Measurements from ENCODE around the gene ANO1. TPM values are rescaled to one million over a fixed set of nuclear protein-coding genes. Genes with fewer than 3 reads are reported as not detected.
"Not testable (repeated sequence)": the region's sequence is repeated elsewhere in the genome, so short reads cannot be mapped to it uniquely, and the experiment has no call there.

The ANO1 gene
- total and polyA plus RNA-seq, 2 of the 8 experiments (the other 6 are each of a cell fraction or from before 2014, with no cell fraction given) = 4.7 to 5.0 TPM

DNA sequence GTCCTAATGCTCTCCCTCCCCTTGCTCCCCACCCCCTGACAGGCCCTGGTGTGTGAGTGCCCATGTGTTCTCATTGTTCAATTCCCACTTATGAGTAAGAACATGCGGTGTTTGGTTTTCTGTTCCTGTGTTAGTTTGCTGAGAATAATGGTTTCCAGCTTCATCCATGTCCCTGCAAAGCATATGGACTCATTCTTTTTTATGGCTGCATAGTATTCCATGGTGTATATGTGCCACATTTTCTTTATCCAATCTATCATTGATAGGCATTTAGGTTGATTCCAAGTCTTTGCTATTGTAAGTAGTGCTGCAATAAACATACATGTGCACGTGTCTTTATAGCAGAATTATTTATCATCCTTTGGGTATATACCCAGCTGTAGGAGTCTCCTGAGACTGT is 42.5 kb upstream of the ANO1 start:
- H3K27ac ChIP-seq (ENCODE audit: low read depth, low read length); H3K14ac ChIP-seq (ENCODE audit: insufficient read length); H3K9ac ChIP-seq (replicated peaks in 1 of 4; ENCODE audit: extremely low read depth in 1 of 4, low read depth in 3 of 4, low read length in 3 of 4); H2BK20ac ChIP-seq (ENCODE audit: low read length); H3K56ac ChIP-seq (replicated peaks; ENCODE audit: insufficient read length, low read depth, low read length); H3K4me3 ChIP-seq (ENCODE audit: extremely low read depth in 1 of 4, insufficient read depth in 2 of 4, low read depth in 3 of 4, low read length in 4 of 4); H4K91ac ChIP-seq (replicated peaks; ENCODE audit: insufficient read length, low read length); H3K18ac ChIP-seq (ENCODE audit: extremely low read depth, low read length); H4K5ac ChIP-seq (ENCODE audit: insufficient read length, low read depth, low read length); H3K27me3 ChIP-seq (replicated peaks in 1 of 4; ENCODE audit: control insufficient read depth in 3 of 4, extremely low read depth in 1 of 4, insufficient read depth in 3 of 4, low read length in 3 of 4); H2BK120ac ChIP-seq (replicated peaks; ENCODE audit: low read depth, low read length); H3K4me2 ChIP-seq (ENCODE audit: insufficient read depth in 1 of 2, low read depth in 2 of 2, low read length in 2 of 2); H3K4me1 ChIP-seq (replicated peaks in 1 of 4; ENCODE audit: control insufficient read depth in 3 of 4, insufficient read depth in 4 of 4, low read length in 3 of 4); H2BK5ac ChIP-seq (ENCODE audit: low read depth, low read length); H4K8ac ChIP-seq (ENCODE audit: extremely low read depth, insufficient read depth, low read length); H3K79me1 ChIP-seq (ENCODE audit: low read depth, low read length); DNase-seq (ENCODE audit: low read depth in 1 of 2, low spot score in 2 of 2); H2AK5ac ChIP-seq (ENCODE audit: low read depth, low read length); H3K23ac ChIP-seq (ENCODE audit: insufficient read length); H3K79me2 ChIP-seq (ENCODE audit: control insufficient read depth in 1 of 2, insufficient read depth in 2 of 2, low read length in 2 of 2); H3K4ac ChIP-seq (replicated peaks; ENCODE audit: insufficient read length, low read depth, low read length); H3K23me2 ChIP-seq (ENCODE audit: low read depth, low read length); H2AFZ ChIP-seq (ENCODE audit: low read length); H4K20me1 ChIP-seq (replicated peaks in 1 of 2; ENCODE audit: control insufficient read depth in 1 of 2, insufficient read depth in 2 of 2, low read length in 2 of 2); FAIRE-seq; H2BK12ac ChIP-seq (ENCODE audit: low read depth, low read length); H3K36me3 ChIP-seq (ENCODE audit: control insufficient read depth in 2 of 4, insufficient read depth in 4 of 4, low read length in 3 of 4); H2BK15ac ChIP-seq (ENCODE audit: low read length); POLR2A ChIA-PET (ENCODE audit: partially characterized antibody): not testable (repeated sequence)
- peaks cover 8 to 14% of the 10 kb centered on the region in 2 experiments for H3K9me3 ChIP-seq (ENCODE audit: insufficient read depth in 2 of 2, low read depth in 1 of 2, low read length in 1 of 2)
- CTCF ChIA-PET (ENCODE audit: partially characterized antibody) = interaction anchor here (0.9 to 2.3 kb wide), 4 partner anchors 14 to 139 kb away, joined by 3 to 8 read pairs (median 5); no protein-coding TSS in a partner anchor
- WGBS, 2 experiments (ENCODE audit: extremely low coverage in 1 of 2, insufficient coverage in 1 of 2, insufficient read length in 1 of 2, insufficient replicate concordance in 2 of 2, low coverage in 1 of 2, low lambda C conversion rate in 2 of 2, missing lambda C conversion rate in 1 of 2) = 91% methylated on average over 2 of the region's 2 CpGs; no CpG with 5 or more reads in 1 of the 2 experiments
